Fibroblast of peridontal ligament (primary cell): Measurements from ENCODE around the gene SRGAP3.

Source experiments
- DNase-seq: peaks from one replicate; pipeline ENCODE4 v3.0.0-alpha.2; 2010; ENCODE audit errors: extremely low read depth

The SRGAP3 gene

DNA sequence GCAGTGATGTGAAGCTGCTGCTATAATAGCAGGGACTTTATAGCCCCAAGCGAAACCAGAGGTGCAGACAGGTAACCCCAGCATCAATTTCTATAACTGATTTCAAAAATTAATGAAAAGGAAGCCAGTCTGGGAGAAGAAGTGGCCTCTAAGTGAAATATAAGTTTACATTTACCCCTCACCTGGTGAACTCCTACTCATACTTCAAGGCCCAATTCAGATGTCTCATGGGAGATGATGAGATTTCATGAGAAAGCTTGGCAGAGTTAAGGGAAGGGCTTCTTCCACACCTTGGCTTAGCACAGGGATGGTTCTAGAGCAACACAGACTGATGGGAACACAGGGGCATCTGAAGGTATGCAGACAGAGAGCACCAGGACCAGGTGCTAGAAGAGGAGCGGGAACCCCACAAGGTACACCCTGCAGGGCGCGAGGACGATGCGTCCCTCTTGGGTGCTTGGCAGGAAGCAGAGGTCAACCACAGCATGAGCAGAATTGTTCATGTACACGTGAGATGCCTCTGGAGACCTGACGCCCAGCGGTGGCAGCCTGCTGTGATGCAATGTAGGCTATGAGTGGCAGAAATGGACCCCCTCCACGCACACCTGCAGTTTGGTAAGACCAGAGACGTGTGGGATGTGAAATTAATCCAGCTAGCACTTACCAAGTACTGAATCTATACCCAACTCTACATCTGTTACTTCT lies 102.9 kb downstream of the SRGAP3 start:
- DNase-seq = no peak

DNA sequence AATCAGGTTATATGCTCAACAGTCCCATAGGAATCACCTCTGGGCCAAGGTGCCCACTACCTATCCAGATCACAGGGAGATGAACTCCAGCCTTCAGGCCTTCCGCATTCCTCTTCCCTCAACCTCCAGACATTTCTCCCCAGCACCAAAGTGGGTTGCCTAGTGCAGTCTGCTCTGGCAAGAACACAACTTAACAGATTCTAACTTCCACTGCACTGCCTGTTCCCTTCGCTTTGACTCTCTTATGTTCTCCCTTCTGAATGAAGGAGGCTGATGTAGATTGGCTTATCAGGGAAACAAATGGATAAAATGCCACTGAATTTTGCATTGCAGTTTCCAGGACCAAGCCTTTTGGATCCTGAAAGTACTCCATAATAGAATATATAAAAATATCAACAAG lies 106.3 kb downstream of the SRGAP3 start:
- DNase-seq = no peak

DNA sequence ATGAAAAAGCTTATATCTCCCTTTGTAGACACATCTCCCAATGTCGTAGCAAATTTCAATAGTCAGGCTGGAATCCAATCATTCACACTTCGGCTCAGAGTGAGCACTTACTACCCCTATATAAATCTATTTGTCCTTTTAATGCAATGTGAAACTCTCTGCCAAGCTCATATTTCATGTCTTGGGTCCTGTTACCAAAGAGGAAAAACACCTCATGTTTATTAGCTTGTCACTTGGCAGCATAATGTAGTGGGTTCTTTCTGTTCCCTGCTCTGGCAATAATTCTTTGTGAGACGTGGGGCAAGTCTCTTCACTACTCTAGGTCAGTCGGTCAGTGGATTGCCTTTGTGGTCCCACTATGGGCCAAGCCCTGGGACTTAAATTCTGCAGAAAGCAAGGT lies 107.1 kb downstream of the SRGAP3 start:
- no peak for DNase-seq

DNA sequence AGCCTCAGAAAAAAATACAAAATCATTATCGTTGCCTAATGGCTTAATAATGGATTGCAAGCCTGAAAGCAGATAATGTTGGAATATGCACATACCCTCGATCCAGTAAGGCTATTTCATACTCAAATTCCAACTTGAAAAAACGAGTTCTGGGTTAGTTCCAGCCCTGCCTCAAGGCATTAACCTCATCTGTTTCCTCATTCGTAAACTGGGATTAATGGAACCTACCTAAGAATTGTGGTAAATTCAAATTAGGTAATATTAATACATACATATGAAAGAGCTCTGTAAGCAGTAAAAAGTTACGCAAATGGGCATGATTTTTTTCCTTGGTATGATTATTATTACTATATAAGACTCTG lies 107.5 kb downstream of the SRGAP3 start:
- no peak for DNase-seq

DNA sequence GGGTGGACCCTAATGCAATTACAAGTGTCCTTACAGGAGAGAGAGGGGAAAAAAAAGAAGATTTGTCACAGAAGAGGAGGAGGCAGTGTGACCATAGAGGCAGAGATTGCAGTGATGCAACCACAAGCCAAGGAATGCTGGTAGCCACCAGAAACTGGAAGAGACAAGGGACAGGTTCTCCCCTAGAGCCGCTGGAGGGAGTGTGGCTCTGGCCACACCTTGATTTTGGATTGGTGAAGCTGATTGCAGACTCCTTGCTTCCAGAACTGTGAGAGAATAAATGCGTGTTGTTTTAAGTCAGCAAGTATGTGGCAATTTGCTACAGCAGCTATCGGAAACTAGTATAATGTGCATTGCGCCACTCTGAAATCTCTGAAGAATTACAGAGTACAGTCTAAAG lies 110.1 kb downstream of the SRGAP3 start:
- DNase-seq = no peak

DNA sequence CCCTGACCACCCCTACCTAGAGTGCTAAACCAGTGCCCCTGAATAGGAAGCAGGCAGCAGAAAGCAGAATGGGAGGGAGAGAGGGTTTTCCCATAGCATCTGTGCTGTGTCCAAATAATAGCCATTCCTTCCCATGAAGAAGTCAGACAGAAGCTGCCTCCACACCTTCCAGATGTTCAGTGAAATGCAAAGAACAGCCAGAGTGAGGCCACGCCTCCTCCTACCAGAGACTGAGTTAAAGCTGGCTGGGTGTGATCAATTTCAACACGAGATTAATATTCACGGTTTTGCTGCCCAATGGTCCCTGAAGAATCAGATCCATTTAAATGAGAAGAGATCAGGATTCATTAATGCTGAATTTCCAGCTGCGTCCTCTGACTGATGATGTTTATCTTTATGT lies 111.8 kb downstream of the SRGAP3 start:
- DNase-seq = no peak

DNA sequence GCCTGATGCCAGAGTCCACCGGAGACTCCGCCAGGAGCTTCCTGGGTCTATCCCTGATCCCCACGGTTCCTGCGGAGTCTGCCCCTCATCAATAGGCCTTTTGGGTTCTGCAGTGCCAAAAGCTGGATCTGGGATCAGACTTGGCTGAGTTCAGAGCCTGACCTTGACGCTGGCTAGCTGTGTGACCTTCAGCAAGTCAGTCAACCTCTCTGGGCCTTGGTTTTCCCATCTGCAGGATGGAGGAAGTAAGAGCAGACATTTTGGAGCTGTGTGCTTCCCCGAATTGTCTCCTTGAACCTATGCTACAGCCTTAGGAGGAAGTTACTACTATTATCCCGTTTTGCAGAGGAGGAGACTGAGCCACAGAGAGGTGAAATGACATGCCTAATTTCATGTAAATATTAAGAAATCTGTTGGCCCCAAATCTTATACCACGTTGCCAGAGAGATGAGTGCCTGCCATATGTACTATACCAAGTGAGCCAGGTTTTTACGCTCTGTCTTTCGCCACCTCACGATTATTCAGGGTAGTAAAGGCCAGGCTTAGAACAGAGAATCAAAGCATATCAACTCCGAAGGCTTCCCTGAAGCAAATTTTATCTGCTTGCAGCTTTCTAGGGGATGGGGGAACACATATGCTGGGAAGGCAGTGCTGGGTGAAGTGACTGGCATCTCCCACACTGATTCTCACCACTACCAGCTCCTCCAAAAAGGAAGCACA lies 112.5 kb downstream of the SRGAP3 start:
- DNase-seq = no peak

DNA sequence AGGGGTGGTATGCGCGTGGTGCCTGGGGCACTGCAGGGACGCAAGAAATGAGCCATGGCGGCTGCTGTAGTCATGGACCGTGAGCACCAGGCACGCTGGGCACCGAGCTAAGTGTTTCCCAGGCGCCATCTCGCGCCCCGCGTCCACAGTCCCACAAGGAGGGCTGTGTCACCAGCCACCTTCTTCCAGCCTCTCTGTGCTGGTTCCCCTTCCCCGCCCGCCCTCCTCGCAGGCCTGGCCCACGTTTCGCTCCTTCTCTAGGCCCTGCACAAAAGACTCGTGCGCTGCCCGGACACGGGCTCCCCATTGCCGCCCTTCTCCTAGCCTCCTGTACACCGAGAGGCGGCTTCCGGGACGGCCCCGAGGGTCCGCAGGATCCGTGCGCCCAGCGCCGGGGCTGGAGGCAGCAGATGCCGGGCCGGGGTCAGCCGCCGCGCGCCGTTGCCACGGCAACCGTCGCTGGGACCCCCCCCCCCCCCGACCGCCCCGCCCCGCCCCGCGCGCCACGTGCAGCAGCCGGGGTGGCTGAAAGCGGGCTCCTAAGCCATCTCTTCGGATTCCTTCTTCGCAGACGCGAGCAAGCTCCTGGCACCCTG lies 113.4 kb downstream of the SRGAP3 start:
- DNase-seq = no peak

DNA sequence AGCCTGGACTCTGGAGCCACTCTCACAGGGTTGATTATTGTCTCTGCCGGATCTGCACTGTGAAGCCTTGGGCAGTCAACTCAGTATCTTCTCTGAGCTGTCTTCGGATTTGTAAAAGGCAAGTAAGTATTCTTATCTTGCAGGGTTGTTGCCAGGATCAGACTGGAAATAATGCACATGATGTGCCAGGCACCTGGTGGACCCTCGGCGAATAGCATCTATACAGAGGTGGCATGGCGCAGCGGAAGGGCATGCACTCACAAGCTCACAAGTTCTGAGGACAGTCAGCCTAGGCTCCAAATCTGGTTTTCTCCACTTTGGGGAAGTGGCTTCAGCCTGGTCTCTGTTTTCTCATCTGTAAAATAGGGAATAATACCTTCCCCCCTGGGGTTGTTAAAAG lies 113.9 kb downstream of the SRGAP3 start:
- DNase-seq = no peak

DNA sequence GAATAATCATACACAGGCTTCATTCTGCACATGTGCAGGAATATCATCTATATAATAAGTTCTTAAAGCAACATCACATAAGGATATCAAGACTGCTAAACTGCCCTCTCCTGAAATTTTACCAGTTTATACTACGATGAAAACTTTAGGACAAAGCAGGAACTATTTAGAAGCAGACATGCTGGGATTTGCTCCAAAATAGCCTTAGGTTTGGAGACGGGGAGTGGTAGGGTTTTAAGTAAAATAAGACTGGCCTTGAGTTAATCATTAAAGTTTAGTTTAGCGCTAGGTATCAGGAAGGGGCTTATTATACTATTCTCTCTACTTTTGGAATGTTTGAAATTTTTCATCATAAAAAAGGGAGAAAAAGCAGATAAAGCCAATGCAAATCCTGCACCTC lies 115.8 kb downstream of the SRGAP3 start:
- no peak for DNase-seq

DNA sequence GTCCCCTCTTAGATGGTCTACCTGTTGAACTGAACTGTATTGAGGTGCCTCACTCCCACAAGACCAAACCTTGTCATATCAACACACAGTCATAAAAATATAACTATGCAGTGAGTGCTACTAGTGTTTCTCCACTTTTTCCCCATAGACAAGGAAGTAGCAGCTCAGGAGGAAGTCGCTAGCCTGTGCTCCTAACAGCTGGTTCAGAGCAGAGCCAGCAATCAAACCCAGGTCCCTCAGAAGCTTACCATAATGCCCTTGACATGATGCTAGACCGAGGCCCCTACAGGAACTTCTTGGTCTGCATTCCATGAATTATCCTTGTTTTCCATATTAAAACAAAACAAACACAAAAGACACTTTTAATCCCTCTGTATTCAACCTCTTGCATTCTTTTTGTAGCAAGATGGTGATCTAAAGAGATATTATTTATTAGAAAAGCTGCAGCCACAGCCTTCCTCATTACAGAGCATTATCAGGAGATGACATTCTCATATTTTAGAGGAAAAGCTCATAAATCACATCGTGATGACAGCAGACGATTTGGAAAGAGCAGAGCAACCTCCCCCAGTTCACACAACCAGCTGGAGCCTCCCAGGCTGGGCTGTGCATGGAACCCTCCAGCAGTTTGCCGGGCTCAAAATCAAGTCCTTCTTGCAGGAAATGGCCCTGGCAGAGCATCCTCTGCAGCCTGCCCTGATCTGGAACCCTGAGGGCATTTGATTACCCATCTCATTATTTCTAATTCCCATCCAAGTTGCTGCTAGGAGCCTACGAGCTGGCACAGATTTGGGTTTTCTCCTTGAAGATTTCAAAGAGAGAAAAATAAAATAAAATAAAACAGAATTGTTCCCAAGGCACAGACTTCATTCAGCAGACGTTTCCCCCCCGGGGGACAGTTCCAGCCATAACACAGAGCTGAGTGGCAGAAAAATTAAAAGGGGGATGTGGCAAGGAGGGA lies 118.8 kb downstream of the SRGAP3 start:
- DNase-seq = no peak

DNA sequence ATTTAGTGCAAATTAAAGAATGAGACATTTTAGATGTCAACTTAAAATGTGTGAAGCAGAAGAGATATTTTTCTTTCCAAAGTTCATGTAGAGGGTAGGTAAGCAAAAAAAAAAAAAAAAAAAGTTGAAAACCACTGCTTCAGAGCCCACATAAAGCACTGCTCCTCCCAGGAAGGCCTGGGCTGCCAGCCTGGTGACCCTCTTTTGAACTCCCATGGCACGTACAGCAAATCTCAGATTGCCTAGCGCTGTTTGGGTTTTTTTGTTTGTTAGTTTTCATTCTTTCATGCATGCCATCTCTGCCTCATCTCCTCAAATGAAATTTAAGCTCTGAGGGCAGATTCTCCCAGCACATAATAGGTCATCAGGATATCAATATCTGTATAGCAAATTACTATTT lies 120.1 kb downstream of the SRGAP3 start:
- DNase-seq = peak; percentile 8

DNA sequence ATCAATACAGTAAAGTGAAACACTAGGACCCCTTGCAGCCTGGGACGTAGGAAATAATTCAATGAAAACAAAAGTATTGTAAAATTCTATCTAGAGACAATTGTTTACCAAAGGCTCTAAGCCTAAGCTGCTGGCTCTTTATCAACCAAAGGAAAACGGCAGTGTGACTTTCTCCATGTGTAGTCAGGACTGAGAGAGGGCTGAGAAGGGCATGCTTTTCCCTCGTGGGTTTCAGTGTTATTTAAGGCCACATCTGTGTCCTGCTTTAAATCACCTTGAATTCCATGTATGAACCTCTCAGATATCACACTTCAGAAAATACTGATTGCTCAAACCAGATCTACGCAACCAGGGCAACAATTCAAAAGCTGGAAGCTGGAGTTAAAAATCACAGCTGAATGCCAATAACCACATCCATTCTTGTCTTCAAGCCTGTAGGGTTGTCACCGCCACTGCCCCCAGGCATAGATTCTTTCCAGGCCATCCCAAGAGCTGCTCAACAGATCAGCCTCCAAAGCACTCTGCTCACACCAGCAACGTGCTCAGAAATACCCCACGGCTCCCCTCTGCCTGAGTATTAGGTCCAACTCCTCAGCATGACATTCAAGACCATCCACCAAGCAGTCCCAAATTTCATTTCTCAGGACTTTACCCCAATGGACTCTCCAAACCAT lies 124.0 kb downstream of the SRGAP3 start:
- DNase-seq = no peak

DNA sequence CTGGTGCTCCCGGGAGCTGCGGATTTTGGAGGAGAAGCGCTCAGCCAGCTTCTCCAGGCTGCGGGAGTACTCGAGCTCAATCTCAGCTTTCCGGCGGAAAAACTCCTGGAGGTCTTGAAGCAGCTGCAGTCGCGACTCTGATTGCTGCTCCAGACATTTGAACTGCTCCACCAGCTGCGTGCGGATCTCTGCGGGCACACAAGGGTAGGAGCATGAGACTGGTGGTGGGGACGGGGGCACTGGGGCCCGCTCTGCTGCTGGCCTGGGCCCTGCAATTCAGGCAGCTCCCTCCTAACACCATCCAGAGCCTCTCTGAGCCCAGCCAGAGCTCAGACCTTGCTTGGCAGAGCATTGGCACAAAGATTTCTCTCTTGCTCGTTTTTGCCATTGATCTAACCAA lies 124.7 kb downstream of the SRGAP3 start:
- DNase-seq = no peak

DNA sequence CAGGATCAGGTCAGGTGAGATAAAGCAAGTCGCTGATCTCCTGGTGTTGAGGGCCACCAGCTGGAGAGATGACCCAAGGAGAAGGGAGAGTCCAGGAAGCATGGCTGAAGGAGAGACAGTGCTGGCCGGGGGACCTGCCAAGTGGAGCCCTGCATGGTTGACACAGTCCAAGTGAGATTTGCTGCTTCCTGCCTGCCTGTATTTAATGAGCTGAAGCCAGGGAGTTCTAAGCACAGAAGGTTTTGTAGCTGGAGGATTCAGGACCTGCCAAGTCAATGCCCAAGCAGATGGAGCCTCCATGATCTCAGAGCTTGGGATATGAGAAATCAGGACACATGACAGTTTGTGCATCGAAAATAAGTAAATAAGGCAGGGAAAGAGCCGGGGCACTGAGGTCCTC lies 125.6 kb downstream of the SRGAP3 start:
- DNase-seq = no peak

DNA sequence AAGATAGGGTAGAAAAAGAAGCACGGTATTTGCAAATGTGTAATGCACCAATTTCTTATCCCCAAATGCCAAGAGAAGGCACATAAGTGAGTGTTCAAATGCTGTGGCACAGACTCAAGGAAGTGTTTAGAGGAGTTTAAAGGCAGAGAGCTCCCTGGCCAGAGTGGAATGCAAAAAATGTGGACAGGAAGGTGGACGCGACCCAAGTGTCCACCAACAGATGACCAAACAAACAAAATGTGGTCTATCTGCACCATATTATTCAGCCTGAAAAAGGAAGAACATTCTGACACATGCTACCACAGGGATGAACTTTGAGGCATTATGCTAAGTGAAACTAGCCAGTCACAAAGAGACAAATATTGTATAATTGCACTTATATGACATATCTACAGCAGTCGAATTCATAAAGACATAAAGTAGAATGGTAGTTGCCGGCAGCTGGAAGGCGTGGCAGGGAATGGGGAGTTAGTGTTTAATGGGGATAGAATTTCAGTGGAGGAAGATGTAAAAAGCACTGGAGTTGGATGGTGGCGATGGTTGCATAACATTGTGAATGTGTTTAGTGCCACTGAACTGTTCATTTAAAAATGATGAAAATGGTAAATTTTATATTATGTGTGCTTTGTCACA lies 126.6 kb downstream of the SRGAP3 start:
- DNase-seq = no peak

DNA sequence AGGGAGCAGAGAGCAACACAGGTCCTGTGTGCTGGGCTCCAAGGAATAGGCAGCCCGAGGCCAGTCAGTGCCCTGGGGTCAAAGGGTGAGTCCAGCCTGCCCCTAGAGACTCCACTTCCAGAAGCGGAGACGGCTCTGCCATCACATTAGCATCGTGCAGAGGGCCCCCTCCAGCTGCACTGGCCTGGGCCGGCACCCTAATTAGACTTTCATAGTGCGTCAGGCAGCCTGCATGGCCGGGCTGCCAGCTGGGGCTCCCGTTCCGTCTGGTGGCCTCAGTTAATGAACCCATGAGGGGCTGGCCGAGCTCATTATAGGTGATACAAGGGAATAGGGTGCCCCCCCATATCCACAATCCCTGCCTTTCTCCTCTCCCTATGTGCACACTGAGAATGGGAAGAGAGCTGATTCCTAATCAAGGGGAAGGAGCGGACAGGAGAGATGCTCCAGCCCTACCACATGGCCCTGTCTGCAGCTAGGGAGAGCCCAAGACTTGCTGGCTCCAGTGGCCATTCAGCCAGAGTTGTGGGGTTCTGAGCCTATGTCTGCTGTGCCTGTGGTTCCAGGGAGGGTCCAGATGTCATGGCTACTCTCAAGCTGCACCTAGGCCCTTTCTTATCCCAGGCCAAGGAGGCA lies 128.0 kb downstream of the SRGAP3 start:
- no peak for DNase-seq

DNA sequence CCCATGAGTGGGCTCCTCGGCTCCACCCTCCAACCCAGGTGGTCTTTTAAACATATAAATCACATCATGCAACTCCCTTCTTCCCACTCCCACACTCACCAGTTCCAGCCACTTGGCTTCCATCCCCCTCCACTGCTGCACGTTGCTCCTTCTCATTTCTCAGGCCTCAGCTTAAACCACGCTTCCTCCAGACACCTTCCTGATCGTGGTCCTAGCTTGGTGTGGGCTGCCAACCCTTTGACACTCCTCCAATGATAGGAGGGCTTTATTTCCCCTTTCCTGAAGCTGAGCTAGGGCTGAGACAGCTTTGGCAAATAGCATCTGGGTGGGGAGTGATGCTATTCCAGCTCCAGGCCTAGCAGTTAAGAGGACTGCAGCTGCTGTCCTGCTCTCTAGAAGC lies 130.1 kb downstream of the SRGAP3 start:
- no peak for DNase-seq

DNA sequence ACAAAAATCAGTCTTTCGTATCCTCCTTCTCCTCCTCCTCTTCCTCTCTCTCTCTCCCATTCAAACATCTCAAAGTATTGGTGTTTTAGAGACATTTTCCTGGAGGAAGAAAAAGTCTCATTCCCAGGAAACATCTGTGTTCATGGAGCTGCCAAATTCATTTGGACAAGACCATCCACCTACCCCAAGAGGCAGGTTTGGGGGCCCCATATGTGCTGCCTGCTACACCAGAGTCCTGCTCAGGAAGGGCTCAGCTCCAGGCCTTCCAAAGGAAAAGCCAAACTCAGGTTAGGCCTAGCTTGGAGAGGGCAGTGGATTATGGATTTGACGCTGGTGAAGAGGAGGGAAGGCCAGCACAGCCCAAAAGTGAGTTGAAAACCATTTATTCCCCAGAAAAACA lies 131.2 kb downstream of the SRGAP3 start:
- DNase-seq = no peak

DNA sequence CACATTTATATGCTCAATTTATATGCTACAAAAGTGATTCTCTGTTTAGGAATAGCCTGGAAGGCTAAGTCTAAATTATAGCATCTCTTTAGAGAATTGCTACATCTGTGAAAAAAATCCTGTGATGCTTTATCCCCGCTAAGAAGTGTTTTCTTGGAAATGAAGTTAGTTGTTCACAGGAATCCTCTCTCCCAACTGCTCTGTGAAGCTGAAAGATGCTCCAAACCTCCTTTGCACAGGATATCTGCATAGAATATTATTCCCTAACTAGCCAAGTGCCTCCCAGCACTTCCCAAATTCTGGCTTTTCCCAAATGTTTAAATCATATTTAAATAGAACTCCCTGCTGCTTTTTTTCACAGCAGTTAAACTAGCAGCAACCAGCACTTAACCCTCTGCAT lies 132.2 kb downstream of the SRGAP3 start:
- no peak for DNase-seq

DNA sequence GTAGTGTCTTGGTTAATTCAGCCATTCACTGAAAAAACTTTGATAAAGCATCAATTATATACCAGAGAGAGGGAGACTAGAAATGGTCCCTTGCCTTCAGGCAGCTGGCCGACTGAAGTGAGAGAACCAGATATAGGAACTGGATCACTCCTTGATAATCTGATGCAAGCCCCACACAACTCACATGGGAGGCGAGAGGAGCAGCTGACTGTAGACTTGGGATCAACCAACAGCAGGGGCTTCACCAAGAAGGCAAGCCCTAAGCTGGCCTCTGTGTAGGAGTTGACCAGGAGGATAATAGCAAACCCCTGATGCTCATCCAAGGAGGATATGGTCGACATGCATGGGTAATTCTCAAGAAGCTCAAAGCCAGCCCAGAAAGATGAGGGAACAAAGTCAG lies 133.1 kb downstream of the SRGAP3 start:
- no peak for DNase-seq
